Nucleus accumbens (tissue), 56 donors: ENCODE measurements around the gene CDC73.

Experiments used
- DNase-seq, 56 donors: peaks; one replicate each; lab custom pipeline; 2025; lab: John Stamatoyannopoulos, UW

Gene CDC73

DNA sequence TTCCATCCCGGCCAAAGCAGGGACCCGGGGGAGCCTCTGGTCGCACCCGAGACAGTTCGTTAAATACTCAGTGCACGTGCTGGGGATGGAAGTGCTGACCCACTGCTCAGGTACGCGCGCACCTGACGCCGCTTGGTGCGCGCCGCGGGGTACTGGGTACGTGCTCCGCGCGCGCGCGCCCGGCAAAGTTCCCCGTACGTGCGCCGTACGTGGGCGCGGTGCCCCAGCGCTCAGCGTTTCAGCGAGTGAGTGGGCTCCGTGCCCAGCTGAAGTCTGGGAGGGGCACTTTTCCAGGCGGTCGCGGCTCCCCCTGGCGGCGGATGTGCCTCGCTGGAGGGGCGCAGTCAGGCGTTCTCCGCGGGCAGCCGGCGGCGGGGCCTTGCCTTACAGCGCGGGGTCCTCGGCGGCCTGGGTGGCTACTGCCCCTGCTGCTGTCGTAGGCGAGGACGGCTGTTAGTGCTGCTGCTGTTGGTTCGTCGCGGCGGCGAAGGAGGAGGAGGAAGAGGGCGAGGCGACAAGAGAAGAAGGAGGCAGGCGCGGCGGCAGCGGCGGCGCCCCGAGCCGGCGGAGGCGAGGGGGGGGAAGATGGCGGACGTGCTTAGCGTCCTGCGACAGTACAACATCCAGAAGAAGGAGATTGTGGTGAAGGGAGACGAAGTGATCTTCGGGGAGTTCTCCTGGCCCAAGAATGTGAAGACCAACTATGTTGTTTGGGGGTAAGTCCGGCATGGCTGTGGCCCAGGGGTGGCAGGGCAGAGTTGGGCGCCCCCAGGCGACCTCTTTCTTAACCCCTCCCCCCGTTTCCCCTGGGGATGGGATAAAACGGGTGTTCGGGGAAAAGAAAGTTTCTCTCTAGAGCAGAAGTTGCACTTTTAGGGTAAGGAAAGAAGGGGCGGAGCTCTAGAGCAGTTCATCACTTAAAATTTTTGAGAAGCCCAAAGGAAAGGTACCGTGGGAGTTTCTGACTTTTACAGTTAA lies at the start of gene CDC73:
TSS of gene CDC73 (plus strand) at position 416 of the 978 bp plus-strand sequence. CDS start at position 586, 170 bp downstream.
- peak; percentile 74 to 98 (median 94) for DNase-seq

DNA sequence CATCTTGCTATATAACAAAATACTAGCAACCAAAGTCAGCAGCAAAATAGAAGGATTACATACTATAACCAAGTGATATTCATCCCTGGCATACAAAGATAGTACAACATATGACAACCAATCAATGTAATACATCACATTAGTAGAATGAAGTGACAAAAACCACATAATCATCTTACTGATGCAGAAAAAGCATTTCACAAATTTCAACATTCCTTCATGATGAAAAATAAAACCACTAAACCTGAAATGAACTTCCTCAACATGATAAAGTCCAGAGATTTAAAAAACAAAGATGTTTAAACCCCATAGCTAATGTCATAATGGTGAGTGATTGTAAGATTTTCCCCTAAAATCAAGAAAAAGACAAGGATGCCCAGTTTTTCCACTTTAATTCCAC lies 43.8 kb upstream of the CDC73 start:
- no peak for DNase-seq

DNA sequence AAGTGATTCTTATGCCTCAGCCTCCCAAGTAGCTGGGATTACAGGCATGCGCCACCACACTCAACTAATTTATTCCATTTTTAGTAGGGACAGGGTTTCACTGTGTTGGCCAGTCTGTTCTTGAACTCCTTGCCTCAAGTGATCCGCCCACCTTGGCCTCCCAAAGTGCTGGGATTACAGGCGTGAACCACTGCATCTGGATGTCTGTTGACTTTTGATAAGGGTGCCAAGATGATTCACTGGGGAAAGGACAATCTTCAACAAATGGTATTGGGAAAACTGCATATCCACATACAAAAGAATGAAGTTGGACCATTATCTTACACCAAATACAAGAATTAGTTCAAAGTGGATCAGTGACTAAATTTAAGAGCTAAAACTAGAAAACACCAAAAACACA lies 42.6 kb upstream of the CDC73 start:
- DNase-seq = no peak

- no peak for DNase-seq
Observed at GRCh38 chr1:193083365-193084088, 38.3 kb upstream of the CDC73 start.

DNA sequence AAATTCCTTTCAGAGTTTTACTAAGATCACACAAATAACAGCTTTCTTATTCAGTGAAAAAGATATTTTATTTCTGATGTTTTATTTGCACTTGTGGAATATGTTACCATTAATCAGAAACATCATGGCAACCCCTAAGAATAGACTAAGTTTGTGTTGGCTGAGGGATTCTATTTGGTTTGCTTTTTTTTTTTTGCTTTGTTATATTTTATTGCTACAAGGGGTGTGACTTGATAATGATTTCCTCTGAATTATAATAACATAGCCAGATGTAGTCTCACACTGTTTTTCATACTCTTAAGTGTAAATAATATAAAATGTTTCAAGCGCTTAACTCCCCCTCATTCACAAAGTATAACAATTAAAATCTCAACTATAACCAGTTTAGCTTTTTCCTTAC lies 36.6 kb upstream of the CDC73 start:
- DNase-seq = no peak

DNA sequence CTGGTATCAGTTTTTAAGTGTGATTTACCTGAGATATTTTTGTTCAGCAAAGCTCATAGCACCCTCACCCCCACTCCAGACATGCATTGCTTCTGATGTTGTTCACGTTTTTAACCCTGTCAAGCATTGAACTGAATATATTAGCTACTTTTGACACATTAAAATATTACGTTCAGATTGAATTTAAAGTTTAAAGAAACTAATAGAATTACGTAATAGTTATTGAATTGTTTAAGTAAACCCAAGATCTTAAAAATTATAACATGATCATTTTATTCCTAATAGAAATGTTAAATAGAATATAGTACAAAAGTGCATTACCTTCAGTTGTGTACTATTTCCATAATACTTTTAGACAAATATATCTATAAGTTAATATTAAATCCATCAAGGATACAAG lies 35.5 kb upstream of the CDC73 start:
- no peak for DNase-seq

GRCh38 chr1:193087893-193088292 lies 33.9 kb upstream of the CDC73 start:
- DNase-seq = no peak

GRCh38 chr1:193090865-193091264 lies 31.0 kb upstream of the CDC73 start:
- DNase-seq = no peak

DNA sequence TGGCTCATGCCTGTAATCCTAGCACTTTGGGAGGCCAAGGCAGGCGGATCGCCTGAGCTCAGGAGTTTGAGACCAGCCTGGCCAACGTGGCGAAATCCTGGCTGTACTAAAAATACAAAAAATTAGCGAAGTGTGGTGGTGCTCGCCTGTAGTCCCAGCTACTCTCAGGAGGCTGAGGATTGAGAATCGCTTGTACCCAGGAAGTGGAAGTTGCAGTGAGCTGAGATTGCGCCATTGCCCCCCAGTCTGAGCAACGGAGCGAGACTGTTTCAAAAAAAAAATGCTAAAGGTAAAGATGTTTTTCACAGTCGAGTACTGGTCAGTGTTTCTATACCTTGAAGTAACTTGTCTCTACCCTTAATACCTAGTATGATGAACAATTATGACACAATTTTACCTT lies 27.7 kb upstream of the CDC73 start:
- no peak for DNase-seq

GRCh38 chr1:193102662-193103061 lies 19.2 kb upstream of the CDC73 start:
- no peak for DNase-seq

DNA sequence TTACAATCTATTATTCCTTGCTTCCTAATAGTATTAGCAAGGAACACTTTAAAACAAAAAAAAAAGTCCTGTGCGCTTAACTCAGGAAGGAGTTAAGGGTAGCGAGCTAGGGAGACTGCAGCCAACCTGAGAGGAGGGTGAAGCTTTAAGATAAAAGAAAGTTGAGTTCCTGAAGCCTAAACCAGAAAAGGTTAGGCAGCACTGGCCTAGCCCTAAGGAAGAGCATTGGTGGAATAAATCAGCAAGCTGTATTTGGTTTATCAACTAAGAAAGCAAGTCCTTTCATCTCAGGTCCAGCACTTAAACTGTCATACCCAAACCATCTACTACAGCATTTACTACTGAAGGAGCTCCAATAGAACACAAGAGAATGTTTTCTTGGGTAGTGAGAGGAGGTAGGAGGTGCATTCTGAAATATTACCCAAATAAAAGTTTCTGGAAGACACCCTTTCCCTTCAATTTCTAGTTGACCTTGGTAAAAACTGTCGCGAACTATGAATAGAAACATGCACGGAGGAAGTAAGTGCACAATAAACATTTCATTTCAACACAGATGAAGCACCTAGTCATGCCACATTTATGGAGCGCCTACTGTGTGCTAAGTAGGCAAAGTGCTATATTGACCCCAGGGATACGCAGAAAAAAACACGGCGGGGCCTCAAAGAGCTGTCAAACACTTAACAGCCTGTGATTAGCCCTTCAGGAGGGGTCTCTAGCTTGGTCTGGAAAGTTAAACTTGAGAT lies 17.9 kb upstream of the CDC73 start:
- DNase-seq = no peak

- DNase-seq = peak in 36 of 56 donors; percentile 3 to 59 (median 28)
Observed at GRCh38 chr1:193104502-193104906, 17.3 kb upstream of the CDC73 start.

GRCh38 chr1:193104907-193105820 lies 16.7 kb upstream of the CDC73 start, which contains the start of gene GLRX2:
Gene GLRX2, minus strand, starts transcription at chr1:193105414. Its CDS starts 32 bp downstream, at chr1:193105382.
- DNase-seq = peak; percentile 14 to 89 (median 81)

- no peak for DNase-seq
Observed at GRCh38 chr1:193105821-193106177, 16.0 kb upstream of the CDC73 start.

DNA sequence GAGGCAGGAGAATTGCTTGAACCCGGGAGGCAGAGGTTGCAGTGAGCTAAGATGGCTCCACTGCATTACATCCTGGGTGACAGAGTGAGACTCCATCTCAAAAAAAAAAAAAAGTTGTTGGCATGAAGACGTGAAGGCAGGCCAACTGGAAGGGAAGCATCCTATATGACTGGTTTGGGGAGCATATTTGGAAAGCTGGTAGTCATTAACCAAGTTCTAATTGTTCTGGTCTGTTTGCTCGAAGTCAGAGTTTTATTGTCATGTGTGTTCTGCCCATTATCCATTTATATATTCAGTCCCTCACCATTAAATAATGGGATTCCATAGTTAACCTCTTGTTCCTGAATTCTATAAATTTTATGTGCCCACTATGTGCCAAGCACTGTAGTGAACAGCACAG lies 13.4 kb upstream of the CDC73 start:
- no peak for DNase-seq

- no peak for DNase-seq
Observed at GRCh38 chr1:193109619-193110018, 12.2 kb upstream of the CDC73 start.

DNA sequence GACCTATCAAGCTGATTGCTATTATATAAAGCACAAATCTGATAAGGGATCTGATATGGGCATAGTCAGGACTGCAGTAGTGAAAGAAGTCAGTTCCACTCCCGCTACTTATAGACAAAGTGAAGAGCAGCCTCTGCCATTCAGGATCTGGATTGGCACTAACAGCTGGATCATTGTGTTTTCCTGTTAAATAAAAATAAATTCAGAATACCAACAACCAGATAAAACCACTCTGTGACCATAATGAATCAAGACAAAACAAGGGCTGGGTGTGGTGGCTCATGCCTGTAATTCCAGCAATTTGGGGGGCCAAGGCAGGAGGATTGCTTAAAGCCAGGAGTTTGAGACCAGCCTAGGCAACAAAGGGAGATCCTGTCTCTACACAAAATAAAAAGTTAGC lies 11.6 kb upstream of the CDC73 start:
- DNase-seq = no peak

DNA sequence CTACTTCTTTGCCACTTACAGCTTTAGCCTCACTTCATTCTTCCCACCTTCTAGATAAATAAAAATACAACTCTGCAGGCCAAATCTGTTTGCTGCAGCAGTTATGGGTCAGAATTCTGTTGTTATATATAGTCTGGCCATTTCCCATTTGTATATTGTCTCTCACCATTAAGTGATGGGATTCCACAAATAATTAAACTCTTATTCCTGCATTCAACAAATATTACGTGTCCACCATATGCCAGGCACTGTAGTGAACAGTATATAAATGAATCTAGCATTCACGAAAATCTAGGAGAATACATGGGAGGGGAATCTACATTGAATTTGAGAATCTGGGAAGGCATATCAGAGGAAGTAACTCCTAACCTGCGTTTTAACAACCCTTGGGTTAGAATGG lies 11.0 kb upstream of the CDC73 start:
- DNase-seq = no peak

DNA sequence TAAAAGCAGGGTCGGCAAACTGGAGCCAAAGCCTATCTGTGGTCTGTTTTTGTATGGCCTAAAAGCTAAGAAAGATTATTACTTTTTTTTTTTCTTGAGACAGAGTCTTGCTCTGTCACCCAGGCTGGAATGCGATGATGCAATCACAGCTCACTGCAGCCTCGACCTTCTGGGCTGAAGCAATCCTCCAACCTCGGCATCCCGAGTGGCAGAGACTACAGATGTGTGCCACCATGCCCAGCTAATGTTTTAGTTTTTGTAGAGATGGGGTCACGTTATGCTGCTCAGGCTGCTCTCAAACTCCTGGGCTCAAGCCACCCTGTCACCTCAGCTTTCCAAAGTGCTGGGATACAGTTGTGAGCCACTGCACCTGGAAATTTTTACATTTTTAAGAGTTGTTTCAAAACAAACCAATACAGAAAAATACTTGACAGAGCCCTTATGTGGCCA lies 10.2 kb upstream of the CDC73 start:
- peak in 1 of 56 donors; percentile 15 for DNase-seq
